HG02798 (cell line): ENCODE results near the gene OBSCN.

ENCODE experiments used
- ATAC-seq: cut with Tn5 transposase; IDR thresholded peaks from one replicate; pipeline ENCODE4 v1.9.1; 2021; ENCODE audit warnings: mild to moderate bottlenecking; ENCODE audit not compliant: unreplicated experiment, poor library complexity

OBSCN gene

GRCh38 chr1:228207851-228208821 is at the start of gene OBSCN:
OBSCN (plus strand) TSS chr1:228208044; CDS start chr1:228211784, 3,740 bp downstream.
- no peak for ATAC-seq

GRCh38 chr1:228158151-228159007 is 49.5 kb upstream of the OBSCN start:
- ATAC-seq, result no peak

GRCh38 chr1:228159008-228159665 is 48.7 kb upstream of the OBSCN start:
- no peak for ATAC-seq

- ATAC-seq, result no peak
These were observed 47.6 kb upstream of the OBSCN start for GRCh38 chr1:228160201-228160761.

- ATAC-seq, result no peak
These were observed 46.5 kb upstream of the OBSCN start for GRCh38 chr1:228161362-228161761.

GRCh38 chr1:228161866-228162265 is 46.0 kb upstream of the OBSCN start:
- no peak for ATAC-seq

- no peak for ATAC-seq
These were observed 45.4 kb upstream of the OBSCN start for GRCh38 chr1:228162286-228163006.

GRCh38 chr1:228163007-228163753 is 44.7 kb upstream of the OBSCN start:
- ATAC-seq, result no peak

GRCh38 chr1:228163776-228164519 is 43.9 kb upstream of the OBSCN start:
- ATAC-seq, result no peak

- ATAC-seq, result no peak
These were observed 43.1 kb upstream of the OBSCN start for GRCh38 chr1:228164561-228165371.

- peak; percentile 84 for ATAC-seq
These were observed 42.3 kb upstream of the OBSCN start, which contains the start of gene IBA57 for GRCh38 chr1:228165372-228166169. IBA57 (plus strand) TSS chr1:228165804; CDS start chr1:228165817, 13 bp downstream.

- ATAC-seq, result peak; percentile 8
These were observed 41.5 kb upstream of the OBSCN start for GRCh38 chr1:228166170-228166936.

GRCh38 chr1:228168563-228169270 is 39.1 kb upstream of the OBSCN start:
- ATAC-seq, result no peak

- ATAC-seq, result no peak
These were observed 38.5 kb upstream of the OBSCN start for GRCh38 chr1:228169345-228169744.

GRCh38 chr1:228170666-228171065 is 37.2 kb upstream of the OBSCN start:
- ATAC-seq, result no peak
